Epithelial cell of umbilical artery (primary cell): ENCODE results near the gene CASS4. TPM values are rescaled to one million over a fixed set of nuclear protein-coding genes. Genes with fewer than 3 reads are reported as not detected.

Experiments used
- total RNA-seq: library from RNA; depleted of rRNA; stranded (reverse); fragments of >200 nt; gene quantifications from 2 replicates; pipeline ENCODE4 v1.2.3, GENCODE V29; 2014

Gene CASS4, protein sequence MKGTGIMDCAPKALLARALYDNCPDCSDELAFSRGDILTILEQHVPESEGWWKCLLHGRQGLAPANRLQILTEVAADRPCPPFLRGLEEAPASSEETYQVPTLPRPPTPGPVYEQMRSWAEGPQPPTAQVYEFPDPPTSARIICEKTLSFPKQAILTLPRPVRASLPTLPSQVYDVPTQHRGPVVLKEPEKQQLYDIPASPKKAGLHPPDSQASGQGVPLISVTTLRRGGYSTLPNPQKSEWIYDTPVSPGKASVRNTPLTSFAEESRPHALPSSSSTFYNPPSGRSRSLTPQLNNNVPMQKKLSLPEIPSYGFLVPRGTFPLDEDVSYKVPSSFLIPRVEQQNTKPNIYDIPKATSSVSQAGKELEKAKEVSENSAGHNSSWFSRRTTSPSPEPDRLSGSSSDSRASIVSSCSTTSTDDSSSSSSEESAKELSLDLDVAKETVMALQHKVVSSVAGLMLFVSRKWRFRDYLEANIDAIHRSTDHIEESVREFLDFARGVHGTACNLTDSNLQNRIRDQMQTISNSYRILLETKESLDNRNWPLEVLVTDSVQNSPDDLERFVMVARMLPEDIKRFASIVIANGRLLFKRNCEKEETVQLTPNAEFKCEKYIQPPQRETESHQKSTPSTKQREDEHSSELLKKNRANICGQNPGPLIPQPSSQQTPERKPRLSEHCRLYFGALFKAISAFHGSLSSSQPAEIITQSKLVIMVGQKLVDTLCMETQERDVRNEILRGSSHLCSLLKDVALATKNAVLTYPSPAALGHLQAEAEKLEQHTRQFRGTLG
- not detected in 2 replicates for total RNA-seq

DNA sequence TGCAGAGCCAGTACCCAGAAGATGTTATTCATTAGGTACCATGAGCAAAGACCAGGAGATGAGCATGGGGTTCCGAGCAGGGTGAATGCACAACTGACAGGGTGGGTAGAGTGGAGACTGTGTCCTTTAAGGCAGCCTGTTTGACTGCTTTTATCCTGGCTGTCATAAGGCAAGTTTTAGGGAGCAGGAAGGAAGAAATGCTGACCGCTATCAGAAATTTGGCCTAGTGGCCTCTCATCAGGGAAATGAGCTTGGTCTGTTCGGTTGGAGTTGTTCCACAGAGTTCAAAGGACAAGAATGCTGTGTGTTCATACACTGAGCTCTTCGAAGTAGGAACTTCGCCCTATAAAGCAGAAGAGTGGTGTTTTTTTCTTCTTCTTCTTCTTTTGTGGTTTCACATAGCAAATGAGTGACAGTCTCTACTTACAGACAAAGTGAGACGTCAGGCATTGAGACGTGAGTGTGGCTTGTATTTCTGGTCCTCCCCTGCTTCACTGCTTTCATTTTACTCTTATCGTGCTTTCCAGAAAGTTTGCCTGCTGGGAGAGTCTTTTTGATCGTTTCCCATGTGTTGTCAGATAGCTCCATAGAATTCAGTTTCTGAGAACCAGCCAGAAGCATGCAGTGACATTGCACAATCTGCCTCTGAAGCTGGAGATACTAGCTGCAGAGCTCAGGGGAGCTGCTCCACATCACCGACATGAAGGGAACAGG, at the start of gene CASS4:
TSS of gene CASS4 (plus strand) at position 502 of the 714 bp plus-strand sequence. CDS start at position 701, 199 bp downstream.

DNA sequence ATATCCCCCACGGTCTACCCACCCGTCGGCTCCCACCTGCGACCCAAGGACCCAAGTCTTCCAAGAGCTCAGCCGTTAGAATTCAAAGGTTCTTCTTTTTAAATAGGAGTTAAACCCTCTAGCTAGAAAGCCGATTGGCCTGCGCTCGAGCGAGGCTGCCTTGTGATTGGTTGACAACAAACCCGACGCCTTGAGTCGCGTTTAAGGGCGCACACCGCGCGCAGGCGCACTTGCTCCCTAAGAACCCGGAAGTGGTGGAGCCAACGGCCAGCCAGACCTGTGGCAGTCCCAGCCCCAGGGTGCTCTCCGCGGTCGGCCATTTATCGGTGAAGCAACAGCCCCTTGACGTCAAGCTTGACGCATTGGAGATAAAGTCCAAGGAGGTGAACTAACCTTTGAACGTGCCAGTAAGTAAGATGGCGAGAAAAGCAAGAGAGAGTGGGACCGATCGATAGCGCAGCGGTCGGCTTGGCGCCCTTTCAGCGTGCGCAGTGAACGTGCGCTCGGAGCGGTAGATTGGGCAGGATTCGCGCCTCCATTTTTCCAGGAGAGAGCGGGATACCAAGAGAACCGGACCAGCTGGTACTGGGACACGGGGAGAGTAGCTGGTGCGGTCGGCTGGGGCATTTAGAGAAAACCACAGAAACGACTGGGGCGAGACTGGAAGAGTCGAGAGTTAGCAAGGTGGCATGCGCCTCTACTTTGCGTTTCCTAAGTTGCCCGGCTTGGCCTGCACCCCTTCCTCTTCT, 19.8 kb upstream of the CASS4 start, which contains the start of the genes AURKA and CSTF1:
TSS of gene AURKA (minus strand) at position 84 of the 749 bp plus-strand sequence. CDS start 4,018 bp downstream, outside the sequence.
TSS of gene CSTF1 (plus strand) at position 514 of the 749 bp plus-strand sequence. CDS start 2,908 bp downstream, outside the sequence.

DNA sequence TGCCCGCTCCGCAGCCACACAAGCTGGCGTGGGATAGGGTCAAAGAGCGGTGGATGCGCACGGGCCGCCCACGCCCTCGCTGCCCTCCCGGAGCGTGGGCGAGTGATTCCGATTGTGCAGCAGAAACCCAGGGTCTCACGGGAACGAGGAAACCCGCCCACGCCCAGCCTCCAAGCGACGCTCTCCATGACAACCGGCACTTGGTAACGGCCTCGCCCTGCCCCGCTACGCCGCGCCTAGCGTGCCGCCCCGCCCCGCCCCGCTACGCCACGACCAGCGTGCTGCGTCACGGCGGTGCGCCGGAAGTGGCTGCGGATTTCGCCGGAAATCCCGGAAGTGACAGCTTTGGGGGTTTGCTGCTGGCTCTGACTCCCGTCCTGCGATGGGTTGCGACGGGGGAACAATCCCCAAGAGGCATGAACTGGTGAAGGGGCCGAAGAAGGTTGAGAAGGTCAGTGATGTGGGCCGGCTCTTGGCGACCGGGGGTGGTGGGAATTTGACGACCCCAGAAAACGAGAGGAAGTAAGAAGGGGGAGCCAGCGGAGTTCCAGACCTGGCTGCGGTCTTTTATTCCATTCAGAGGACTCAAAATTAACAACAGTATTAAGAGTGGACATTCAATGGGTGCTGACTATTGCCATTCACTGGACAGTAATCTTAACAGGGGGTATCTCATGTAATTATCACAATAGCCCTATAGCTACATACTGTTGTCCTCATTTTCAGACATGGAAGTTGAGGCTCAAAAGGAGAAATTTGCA, 56.4 kb downstream of the CASS4 start, which contains the start of gene RTF2:
TSS of gene RTF2 (plus strand) at position 312 of the 761 bp plus-strand sequence. CDS start at position 383, 71 bp downstream.

Other genes with a start within 250 kb of the CASS4 start
- not detected in 2 replicates for gene MC3R, start 163.5 kb upstream of the CASS4 start, total RNA-seq
- gene FAM210B, start 53.3 kb upstream of the CASS4 start, total RNA-seq: 34.8 and 43.2 TPM in 2 replicates
- gene AURKA, start 20.0 kb upstream of the CASS4 start, total RNA-seq: 45.8 and 59.1 TPM in 2 replicates
- 33.0 and 33.8 TPM in 2 replicates for gene CSTF1, start 19.6 kb upstream of the CASS4 start, total RNA-seq
- 89.6 and 104 TPM in 2 replicates for gene RTF2, start 56.4 kb downstream of the CASS4 start, total RNA-seq
- gene FAM209A, start 112.5 kb downstream of the CASS4 start, total RNA-seq: not detected in 2 replicates
- gene FAM209B, start 121.0 kb downstream of the CASS4 start, total RNA-seq: not detected in 2 replicates
- under 0.01 TPM in 1 of 2 replicates, not detected in the other for gene TFAP2C, start 217.0 kb downstream of the CASS4 start, total RNA-seq